GM18861 (cell line): ENCODE measurements around the gene OBSCN.

Experiments used
- ATAC-seq: cut with Tn5 transposase; IDR thresholded peaks from one replicate; pipeline ENCODE4 v1.9.1; 2021; ENCODE audit not compliant: unreplicated experiment

The OBSCN gene

GRCh38 chr1:228275179-228275429 lies 67.3 kb downstream of the OBSCN start:
- no peak for ATAC-seq

GRCh38 chr1:228275430-228276173 lies 67.8 kb downstream of the OBSCN start:
- no peak for ATAC-seq

GRCh38 chr1:228276174-228276831 lies 68.5 kb downstream of the OBSCN start:
- no peak for ATAC-seq

- no peak for ATAC-seq
Measured at GRCh38 chr1:228276901-228277490, 69.2 kb downstream of the OBSCN start.

GRCh38 chr1:228277491-228278431 lies 69.9 kb downstream of the OBSCN start:
- no peak for ATAC-seq

- no peak for ATAC-seq
Measured at GRCh38 chr1:228278432-228278941, 70.6 kb downstream of the OBSCN start.

GRCh38 chr1:228279011-228279721 lies 71.3 kb downstream of the OBSCN start:
- no peak for ATAC-seq

GRCh38 chr1:228279722-228280105 lies 71.9 kb downstream of the OBSCN start:
- no peak for ATAC-seq

GRCh38 chr1:228280106-228280901 lies 72.5 kb downstream of the OBSCN start:
- no peak for ATAC-seq

GRCh38 chr1:228280961-228281591 lies 73.2 kb downstream of the OBSCN start:
- ATAC-seq: no peak

- ATAC-seq: no peak
Measured at GRCh38 chr1:228281631-228282328, 73.9 kb downstream of the OBSCN start.

- ATAC-seq: no peak
Measured at GRCh38 chr1:228282329-228283042, 74.6 kb downstream of the OBSCN start.

GRCh38 chr1:228283043-228283371 lies 75.2 kb downstream of the OBSCN start:
- ATAC-seq: no peak

- no peak for ATAC-seq
Measured at GRCh38 chr1:228283476-228284147, 75.8 kb downstream of the OBSCN start.

- no peak for ATAC-seq
Measured at GRCh38 chr1:228284148-228284495, 76.3 kb downstream of the OBSCN start.

- no peak for ATAC-seq
Measured at GRCh38 chr1:228284521-228284920, 76.7 kb downstream of the OBSCN start.

- ATAC-seq: no peak
Measured at GRCh38 chr1:228285661-228286504, 78.0 kb downstream of the OBSCN start.
